GM12872 (cell line): ENCODE data around the gene LAMA2.

Source experiments
- CTCF ChIP-seq: IDR thresholded peaks from 3 replicates; pipeline ENCODE4 v1.5.1; 2011; ENCODE audit warnings: low read depth, mild to moderate bottlenecking, low read length, moderate library complexity; ENCODE audit not compliant: insufficient read depth

LAMA2 gene

DNA sequence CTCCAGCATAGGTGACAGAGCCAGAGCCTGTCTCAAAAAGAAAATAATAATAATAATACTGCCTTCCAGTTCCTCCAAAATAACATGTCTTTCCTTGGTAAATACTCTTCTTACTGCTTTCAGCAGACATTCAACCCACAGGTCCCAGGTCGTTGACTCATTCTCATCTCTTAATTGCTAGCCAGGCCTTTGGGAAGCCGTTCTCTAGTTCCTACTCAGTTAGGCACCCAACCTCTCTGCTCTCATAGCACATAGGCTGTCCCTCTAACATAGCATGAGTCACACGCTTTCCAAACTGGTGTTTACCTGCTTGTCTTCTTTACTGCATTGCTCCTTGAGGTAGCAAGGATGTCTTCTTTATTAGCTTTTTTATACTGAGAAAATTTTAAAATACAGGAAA is 98.8 kb downstream of the LAMA2 start:
- no peak for TF ChIP-seq CTCF

DNA sequence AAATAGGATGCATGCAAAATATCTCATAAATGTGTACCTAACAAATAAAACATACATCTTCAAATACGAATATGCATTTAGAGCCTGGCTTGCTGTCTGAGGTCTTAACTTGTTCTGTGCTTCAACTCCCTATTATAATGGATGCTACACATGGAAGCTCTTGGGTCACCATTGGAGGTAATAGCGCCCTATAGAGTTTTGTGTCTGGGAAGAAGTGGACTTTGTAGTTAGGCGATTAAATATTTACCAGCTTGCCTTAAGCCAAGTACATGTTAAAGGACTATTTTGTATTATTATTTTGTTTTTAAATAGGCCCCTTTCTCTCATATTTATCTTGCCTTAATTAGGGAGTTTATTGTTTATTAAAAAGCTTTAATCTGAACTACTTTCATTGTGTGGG is 107.4 kb downstream of the LAMA2 start:
- no peak for TF ChIP-seq CTCF

DNA sequence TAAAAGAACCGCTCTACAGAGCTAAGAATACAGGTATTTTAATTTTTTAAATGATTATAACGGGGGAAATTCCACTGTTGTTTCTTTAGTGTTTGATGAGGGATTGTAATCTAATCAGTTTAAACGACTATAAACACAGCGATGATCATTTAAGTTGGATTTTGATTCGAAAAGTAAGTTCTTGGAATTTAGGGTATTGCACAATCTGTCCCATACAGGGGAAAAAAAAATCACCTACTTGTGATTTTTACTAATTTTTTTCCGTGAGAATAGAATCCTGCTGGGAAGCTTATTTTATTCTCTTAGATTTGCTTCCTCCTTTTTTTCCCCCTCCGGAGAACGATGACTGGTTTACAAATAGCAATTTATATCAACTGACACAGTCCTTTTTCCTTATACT is 108.0 kb downstream of the LAMA2 start:
- no peak for TF ChIP-seq CTCF

DNA sequence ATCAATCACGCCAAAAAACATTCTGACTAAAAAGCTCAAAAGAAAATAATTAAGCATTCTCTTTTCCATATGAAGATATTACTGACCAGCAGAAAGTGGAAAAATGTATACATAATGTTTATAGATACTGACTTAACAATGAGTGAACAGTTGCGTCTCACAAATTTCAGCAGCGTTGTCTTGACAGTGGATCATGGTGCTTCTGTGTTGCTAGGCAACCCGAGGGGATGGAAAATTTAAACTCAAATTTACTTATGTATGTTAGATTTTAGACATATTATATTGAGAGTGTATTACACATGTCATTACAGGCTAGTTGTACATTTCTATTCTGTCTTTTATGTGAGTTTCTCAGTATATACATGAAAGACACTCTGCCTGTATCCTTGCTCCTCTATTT is 110.2 kb downstream of the LAMA2 start:
- TF ChIP-seq CTCF = no peak

GRCh38 chr6:128997880-128998279 is 114.9 kb downstream of the LAMA2 start:
- TF ChIP-seq CTCF = no peak

- no peak for TF ChIP-seq CTCF
Observed at GRCh38 chr6:129006724-129007514, 124.0 kb downstream of the LAMA2 start.

- no peak for TF ChIP-seq CTCF
Observed at GRCh38 chr6:129007701-129008373, 124.9 kb downstream of the LAMA2 start.
